ENCODE data around the gene PLEKHM2. TPM values are rescaled to one million over a fixed set of nuclear protein-coding genes. Genes with fewer than 3 reads are reported as not detected.

Gene PLEKHM2
- polyA plus RNA-seq, 1 donor from 2014 or later: 40.1 TPM

DNA sequence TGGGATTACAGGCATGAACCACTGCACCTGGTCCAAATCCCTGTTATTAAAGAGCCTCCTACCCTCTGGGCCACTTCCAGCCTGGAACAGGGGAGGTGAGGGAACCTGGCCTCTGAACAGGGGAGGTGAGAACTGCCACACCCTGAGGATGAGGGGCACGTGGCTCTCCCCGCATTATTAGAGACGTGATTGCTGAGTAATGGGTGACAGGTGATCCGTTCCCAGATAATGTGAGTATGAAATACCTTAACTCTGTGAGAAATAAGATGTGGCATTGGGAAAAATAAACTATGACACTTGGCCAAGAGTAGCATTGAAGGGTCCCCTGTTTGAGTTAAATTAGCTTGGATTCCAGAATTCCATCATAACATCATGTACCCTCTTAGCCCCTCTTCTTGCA is 38.3 kb downstream of the PLEKHM2 start:
- Histone ChIP-seq H3K36me3 (ENCODE audit: insufficient read depth, low read length) (no peaks in the 10 kb centered on the region), H3K27ac (ENCODE audit: low read length) (no peak overlapping the region), H3K79me2 (replicated peaks; ENCODE audit: insufficient read depth, low read length) (no peaks in the 10 kb centered on the region), H2AFZ (ENCODE audit: low read depth, low read length) (no peak overlapping the region), H3F3A (ENCODE audit: insufficient read depth, low read length, poor library complexity, severe bottlenecking) (no peaks in the 10 kb centered on the region), H3K27me3 (ENCODE audit: insufficient read depth, low read depth, low read length) (no peaks in the 10 kb centered on the region), H3K4me3 (ENCODE audit: low read length) (no peak overlapping the region), H3K9me2 (ENCODE audit: insufficient read depth, low read length) (no peaks in the 10 kb centered on the region), H3K9me3 (ENCODE audit: low read length) (no peaks in the 10 kb centered on the region), H4K20me1 (ENCODE audit: insufficient read depth) (no peaks in the 10 kb centered on the region), H3K9ac (ENCODE audit: low read length) (no peak overlapping the region), H3K4me2 (ENCODE audit: low read length) (no peak overlapping the region)
- TF ChIP-seq RAD21 (conservative IDR thresholded peaks at IDR 0.05) (no peak), MXI1 (conservative IDR thresholded peaks at IDR 0.05; ENCODE audit: poor library complexity, severe bottlenecking) (no peak), EP300 (conservative IDR thresholded peaks at IDR 0.05; ENCODE audit: poor library complexity, severe bottlenecking) (no peak), SMC3 (conservative IDR thresholded peaks at IDR 0.05; ENCODE audit: poor library complexity) (no peak), TAF1 (IDR thresholded peaks at IDR 0.05; ENCODE audit: low read depth) (no peak), POLR2AphosphoS5 (IDR thresholded peaks at IDR 0.05) (no peak), EZH2 (IDR thresholded peaks at IDR 0.05; ENCODE audit: borderline replicate concordance, insufficient read depth, low read length, poor library complexity, severe bottlenecking) (no peak)
- TF ChIP-seq, protein P1, sequence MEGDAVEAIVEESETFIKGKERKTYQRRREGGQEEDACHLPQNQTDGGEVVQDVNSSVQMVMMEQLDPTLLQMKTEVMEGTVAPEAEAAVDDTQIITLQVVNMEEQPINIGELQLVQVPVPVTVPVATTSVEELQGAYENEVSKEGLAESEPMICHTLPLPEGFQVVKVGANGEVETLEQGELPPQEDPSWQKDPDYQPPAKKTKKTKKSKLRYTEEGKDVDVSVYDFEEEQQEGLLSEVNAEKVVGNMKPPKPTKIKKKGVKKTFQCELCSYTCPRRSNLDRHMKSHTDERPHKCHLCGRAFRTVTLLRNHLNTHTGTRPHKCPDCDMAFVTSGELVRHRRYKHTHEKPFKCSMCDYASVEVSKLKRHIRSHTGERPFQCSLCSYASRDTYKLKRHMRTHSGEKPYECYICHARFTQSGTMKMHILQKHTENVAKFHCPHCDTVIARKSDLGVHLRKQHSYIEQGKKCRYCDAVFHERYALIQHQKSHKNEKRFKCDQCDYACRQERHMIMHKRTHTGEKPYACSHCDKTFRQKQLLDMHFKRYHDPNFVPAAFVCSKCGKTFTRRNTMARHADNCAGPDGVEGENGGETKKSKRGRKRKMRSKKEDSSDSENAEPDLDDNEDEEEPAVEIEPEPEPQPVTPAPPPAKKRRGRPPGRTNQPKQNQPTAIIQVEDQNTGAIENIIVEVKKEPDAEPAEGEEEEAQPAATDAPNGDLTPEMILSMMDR (IDR thresholded peaks at IDR 0.05; ENCODE audit: poor library complexity, severe bottlenecking): no peak
- TF ChIP-seq, protein P2, sequence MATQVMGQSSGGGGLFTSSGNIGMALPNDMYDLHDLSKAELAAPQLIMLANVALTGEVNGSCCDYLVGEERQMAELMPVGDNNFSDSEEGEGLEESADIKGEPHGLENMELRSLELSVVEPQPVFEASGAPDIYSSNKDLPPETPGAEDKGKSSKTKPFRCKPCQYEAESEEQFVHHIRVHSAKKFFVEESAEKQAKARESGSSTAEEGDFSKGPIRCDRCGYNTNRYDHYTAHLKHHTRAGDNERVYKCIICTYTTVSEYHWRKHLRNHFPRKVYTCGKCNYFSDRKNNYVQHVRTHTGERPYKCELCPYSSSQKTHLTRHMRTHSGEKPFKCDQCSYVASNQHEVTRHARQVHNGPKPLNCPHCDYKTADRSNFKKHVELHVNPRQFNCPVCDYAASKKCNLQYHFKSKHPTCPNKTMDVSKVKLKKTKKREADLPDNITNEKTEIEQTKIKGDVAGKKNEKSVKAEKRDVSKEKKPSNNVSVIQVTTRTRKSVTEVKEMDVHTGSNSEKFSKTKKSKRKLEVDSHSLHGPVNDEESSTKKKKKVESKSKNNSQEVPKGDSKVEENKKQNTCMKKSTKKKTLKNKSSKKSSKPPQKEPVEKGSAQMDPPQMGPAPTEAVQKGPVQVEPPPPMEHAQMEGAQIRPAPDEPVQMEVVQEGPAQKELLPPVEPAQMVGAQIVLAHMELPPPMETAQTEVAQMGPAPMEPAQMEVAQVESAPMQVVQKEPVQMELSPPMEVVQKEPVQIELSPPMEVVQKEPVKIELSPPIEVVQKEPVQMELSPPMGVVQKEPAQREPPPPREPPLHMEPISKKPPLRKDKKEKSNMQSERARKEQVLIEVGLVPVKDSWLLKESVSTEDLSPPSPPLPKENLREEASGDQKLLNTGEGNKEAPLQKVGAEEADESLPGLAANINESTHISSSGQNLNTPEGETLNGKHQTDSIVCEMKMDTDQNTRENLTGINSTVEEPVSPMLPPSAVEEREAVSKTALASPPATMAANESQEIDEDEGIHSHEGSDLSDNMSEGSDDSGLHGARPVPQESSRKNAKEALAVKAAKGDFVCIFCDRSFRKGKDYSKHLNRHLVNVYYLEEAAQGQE (IDR thresholded peaks at IDR 0.05; ENCODE audit: borderline replicate concordance): no peak

DNA sequence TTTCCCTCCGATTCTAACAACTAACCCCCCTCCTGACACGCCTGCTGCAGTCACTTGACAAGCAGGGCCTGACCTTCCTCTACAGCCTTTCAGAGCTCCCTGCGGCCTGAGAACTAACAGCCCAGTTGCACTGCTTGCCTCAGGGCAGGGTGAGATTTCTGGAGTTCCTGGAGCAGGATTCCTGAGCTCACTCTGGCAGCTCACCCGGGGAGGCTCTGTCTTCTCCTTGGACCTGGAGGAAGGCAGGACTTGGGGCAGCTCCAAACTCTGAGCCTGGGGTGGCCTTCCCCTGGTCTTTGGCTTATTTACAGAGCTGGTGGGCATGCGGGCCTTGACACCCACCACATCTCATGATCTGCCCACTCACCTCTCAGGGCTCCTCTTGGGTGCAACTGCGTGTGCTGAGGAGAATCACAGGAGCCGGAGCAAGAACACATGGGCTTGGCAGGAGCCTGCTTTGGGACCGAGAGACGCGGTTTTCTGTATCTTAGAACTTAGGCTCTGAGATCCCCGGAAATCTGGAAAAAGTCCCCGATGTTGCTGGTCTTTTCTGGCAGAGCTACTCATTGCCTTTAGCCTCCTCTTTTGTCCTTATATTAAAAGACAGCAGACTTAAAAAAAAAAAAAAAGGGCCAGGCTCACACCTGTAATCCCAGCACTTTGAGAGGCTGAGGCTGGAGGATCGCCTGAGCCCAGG is 38.9 kb downstream of the PLEKHM2 start:
- H3K9me2 ChIP-seq (ENCODE audit: insufficient read depth, low read length): no peaks in the 10 kb centered on the region

More for the DNA sequence above, 38.9 kb downstream of the PLEKHM2 start:
- H3F3A ChIP-seq (ENCODE audit: insufficient read depth, low read length, poor library complexity, severe bottlenecking): no peaks in the 10 kb centered on the region
- H3K4me2 ChIP-seq (ENCODE audit: low read length): no peak overlapping the region
- H4K20me1 ChIP-seq (ENCODE audit: insufficient read depth): no peaks in the 10 kb centered on the region
- no peaks in the 10 kb centered on the region for H3K27me3 ChIP-seq (ENCODE audit: insufficient read depth, low read depth, low read length)
- H3K9ac ChIP-seq (ENCODE audit: low read length): no peak overlapping the region
- H3K4me3 ChIP-seq (ENCODE audit: low read length): no peak overlapping the region
- TF ChIP-seq RAD21 (conservative IDR thresholded peaks at IDR 0.05) (no peak), EP300 (conservative IDR thresholded peaks at IDR 0.05; ENCODE audit: poor library complexity, severe bottlenecking) (no peak), EZH2 (IDR thresholded peaks at IDR 0.05; ENCODE audit: borderline replicate concordance, insufficient read depth, low read length, poor library complexity, severe bottlenecking) (no peak), TAF1 (IDR thresholded peaks at IDR 0.05; ENCODE audit: low read depth) (no peak), MXI1 (conservative IDR thresholded peaks at IDR 0.05; ENCODE audit: poor library complexity, severe bottlenecking) (no peak), POLR2AphosphoS5 (IDR thresholded peaks at IDR 0.05) (no peak), SMC3 (conservative IDR thresholded peaks at IDR 0.05; ENCODE audit: poor library complexity) (no peak)
- TF ChIP-seq, protein P2 (IDR thresholded peaks at IDR 0.05; ENCODE audit: borderline replicate concordance): no peak
- TF ChIP-seq, protein P1 (IDR thresholded peaks at IDR 0.05; ENCODE audit: poor library complexity, severe bottlenecking): no peak
- no peak overlapping the region for H3K27ac ChIP-seq (ENCODE audit: low read length)
- no peaks in the 10 kb centered on the region for H3K79me2 ChIP-seq (replicated peaks; ENCODE audit: insufficient read depth, low read length)
- H2AFZ ChIP-seq (ENCODE audit: low read depth, low read length): no peak overlapping the region
- H3K36me3 ChIP-seq (ENCODE audit: insufficient read depth, low read length): no peaks in the 10 kb centered on the region
- no peaks in the 10 kb centered on the region for H3K9me3 ChIP-seq (ENCODE audit: low read length)
